Spleen (tissue), 7 donors: ENCODE measurements around the gene CNN3.

Experiments
- CTCF ChIP-seq, 11 experiments: fragments of 200-600 bp in 7 of 11; fragments of 450-650 bp in 4 of 11; sonication (generic) in 4 of 11; IDR thresholded peaks in 8 of 11; conservative IDR thresholded peaks in 3 of 11; 1 replicate in 7 of 11; 2 replicates in 4 of 11; pipeline versions ENCODE4 v1.4.0 to v1.8.0; 2016 to 2021; ENCODE audit warnings: antibody characterized with exemption in 11 of 11, inconsistent platforms in 4 of 11, mild to moderate bottlenecking in 1 of 11
- POLR2AphosphoS5 ChIP-seq, 3 donors: sonication (generic); formaldehyde crosslinking; IDR thresholded peaks; one replicate each; pipeline ENCODE4 v1.5.1; 2017; ENCODE audit warnings: antibody characterized with exemption in 3 of 3
- donor health status: DM: no; HTN: no; CAD: no; lungs with moderate emphysema.
- donor health status: DM: no; HTN: no; CAD: no.
- donor health status: DM: no; HTN: no; CAD: no.

DNA sequence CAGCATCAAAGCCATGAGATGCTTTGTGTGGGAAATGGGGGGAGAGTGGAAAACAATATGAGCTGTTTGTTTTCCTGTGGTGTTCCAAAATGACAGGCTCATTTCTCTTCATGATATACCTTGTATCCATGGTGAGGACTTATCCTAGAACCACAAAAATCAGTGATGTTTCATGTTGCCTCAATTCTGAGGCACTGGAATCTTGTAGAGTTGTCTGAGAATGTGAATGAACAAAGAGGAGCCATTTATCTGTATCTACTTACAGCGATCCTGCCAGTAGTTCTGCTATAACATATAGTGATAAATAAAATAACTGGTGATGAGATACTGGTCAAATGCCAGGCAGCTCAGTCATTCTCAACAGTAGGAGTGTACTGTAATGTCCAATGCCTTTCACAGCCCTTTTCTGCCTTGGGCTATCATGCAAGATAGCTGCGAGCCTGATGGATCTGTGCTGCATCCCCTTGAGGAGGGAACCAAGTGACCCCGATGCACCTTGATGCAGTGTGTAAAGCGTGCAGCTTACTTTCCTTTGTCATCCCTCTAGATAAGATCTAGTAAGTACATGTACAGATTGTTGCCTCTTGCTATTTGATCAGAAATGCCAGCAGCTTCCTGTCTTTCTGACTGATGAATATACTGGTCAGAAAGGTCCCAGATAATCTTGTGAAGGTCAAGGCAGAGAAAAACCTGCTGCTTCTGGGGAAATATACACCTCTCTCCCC lies 54.0 kb downstream of the CNN3 start:
- TF ChIP-seq CTCF (IDR thresholded peaks at IDR 0.05 in 8 of 11, conservative IDR thresholded peaks at IDR 0.05 in 3 of 11) (no peak), POLR2AphosphoS5 (IDR thresholded peaks at IDR 0.05) (no peak)
